ENCODE results near the gene TRABD2B. TPM values are rescaled to one million over a fixed set of nuclear protein-coding genes. Genes with fewer than 3 reads are reported as not detected.

TRABD2B gene
- total RNA-seq, 2 experiments from 2014 or later = not detected

DNA sequence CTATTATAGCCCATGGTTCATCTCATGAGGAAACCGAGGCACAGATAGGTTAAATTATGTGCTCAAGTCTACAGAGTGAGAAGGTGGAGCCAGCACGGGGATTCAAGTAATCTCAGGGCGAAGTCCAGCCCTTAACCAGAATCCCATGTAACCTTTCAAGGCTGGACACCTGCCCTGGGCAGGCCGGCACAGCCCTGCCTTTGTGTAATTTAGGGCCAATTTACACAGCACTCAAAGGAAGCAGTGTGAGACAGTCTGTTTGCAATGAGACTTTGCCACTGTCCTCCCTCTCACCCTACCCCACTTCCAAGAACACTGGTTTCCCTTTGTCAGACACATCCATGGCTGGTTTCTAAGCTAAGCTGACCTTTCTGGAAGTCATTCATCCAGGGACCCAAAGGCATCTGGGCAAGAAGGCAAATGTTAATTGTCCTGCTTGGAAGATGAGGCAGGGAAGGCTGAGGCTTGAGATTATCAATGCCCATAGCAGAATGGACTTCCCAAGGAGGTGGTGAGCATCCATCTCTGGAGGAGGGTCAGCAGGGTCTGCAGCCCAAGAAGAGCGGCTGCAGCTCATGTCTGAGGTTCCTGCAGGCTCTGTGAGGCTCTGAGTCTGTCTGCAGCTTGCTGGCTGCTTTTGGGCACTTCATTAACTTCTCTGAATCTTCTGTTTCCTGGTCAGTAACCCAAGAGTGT, 159.2 kb downstream of the TRABD2B start:
- Mint-ChIP-seq H3K36me3 (ENCODE audit: low read depth) (no peaks in the 10 kb centered on the region), H3K9me3 (peaks cover 8% of the 10 kb centered on the region), H3K4me3 (no peak overlapping the region), H3K27ac (no peak overlapping the region), H3K4me1 (ENCODE audit: low read depth) (no peaks in the 10 kb centered on the region), H3K27me3 (ENCODE audit: low read depth) (peaks cover 4% of the 10 kb centered on the region)
- CTCF ChIA-PET = no interaction called here
- DNase-seq = no peak
- intact Hi-C loops (cut with micrococcal nuclease) = no loop called here

DNA sequence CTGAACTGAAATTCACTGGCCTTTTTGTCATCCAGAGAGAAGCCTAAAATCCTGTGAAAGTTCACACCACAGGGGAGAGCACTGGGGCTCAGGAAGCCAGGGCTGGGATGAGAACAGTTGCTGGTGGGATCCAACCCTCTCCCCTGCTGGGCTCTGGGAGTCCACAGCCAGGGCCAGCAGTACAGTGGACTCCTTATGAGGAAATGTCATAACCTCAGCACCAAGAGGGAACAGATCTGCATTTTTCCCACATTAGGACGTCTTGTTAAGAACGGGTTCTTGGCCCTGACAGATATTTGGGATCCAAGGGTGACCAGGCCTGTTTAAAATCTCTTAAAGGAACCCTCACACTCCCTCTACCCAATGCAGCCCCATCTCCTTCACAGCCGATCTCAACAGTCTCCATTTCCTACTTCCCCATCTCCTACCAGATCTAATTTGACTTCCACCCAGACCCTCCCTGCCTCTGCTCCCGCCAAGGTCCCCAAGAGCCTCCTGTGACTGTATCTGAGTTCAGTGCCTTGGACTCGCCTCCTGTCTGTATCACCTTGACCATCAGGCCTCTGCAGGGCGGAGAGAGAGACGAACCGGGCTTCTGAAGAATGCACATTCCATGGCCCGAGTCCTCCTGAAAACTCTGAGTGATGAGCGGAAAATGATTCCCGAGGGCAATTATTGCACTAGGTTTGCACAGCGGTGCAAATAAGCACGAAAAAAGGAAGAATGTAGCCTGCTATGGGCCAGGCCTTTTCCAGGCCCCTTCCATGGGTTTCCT, 159.9 kb downstream of the TRABD2B start:
- CTCF ChIA-PET = no interaction called here

DNA sequence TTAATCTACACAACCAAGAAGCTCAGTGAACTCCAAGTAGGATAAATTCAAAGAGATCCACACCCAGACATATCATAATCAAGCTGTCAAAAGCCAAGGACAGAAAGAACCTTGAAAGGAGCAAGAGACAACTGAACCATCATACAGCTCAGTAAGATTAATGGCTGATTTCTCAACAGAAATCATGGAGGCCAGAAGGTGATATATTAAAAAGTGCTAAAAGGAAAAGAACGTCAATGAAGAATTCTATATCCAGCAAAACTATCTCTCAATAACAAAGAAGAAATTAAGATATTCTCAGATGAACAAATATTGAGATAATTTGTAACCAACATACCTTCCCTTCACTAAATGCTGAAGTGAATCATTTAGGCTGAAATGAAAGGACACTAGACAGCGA, 161.8 kb downstream of the TRABD2B start:
- CTCF ChIA-PET = no interaction called here
- no peak for DNase-seq
- no peak overlapping the region for H3K4me3 Mint-ChIP-seq
- intact Hi-C loops (cut with micrococcal nuclease) = no loop called here
- H3K27ac Mint-ChIP-seq = no peak overlapping the region
- H3K9me3 Mint-ChIP-seq = peaks cover 8% of the 10 kb centered on the region
- no peaks in the 10 kb centered on the region for H3K36me3 Mint-ChIP-seq (ENCODE audit: low read depth)
- no peaks in the 10 kb centered on the region for H3K27me3 Mint-ChIP-seq (ENCODE audit: low read depth)
- H3K4me1 Mint-ChIP-seq (ENCODE audit: low read depth) = no peaks in the 10 kb centered on the region

More for the DNA sequence above, 159.9 kb downstream of the TRABD2B start:
- Mint-ChIP-seq H3K27me3 (ENCODE audit: low read depth) (no peaks in the 10 kb centered on the region), H3K27ac (no peak overlapping the region), H3K36me3 (ENCODE audit: low read depth) (no peaks in the 10 kb centered on the region), H3K9me3 (peaks cover 8% of the 10 kb centered on the region), H3K4me3 (no peak overlapping the region), H3K4me1 (ENCODE audit: low read depth) (no peaks in the 10 kb centered on the region)
- intact Hi-C loops (cut with micrococcal nuclease) = no loop called here
- no peak for DNase-seq

DNA sequence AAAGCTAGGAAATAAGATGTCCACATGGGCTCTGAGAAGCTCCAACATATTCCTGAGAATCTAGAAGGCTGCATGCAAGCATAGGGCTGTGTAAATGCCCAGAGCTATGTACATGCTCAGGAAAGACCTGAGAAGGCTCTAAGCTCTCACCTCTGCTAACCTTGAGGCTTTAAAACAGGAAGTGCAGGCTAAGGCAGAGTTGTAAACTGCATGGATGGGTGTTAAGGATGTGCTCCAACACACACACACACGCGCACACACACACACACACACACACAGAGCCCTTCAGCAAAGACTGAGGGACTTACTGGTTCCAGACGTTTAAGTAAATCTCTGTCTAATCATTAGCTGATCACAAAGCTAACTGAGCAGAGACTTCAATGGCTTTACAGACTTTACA, 162.9 kb downstream of the TRABD2B start:
- Mint-ChIP-seq H3K4me3 (no peak overlapping the region), H3K27ac (no peak overlapping the region), H3K9me3 (peaks cover 8% of the 10 kb centered on the region), H3K36me3 (ENCODE audit: low read depth) (no peaks in the 10 kb centered on the region), H3K27me3 (ENCODE audit: low read depth) (peaks cover 7% of the 10 kb centered on the region), H3K4me1 (ENCODE audit: low read depth) (no peaks in the 10 kb centered on the region)
- DNase-seq = no peak
- intact Hi-C loops (cut with micrococcal nuclease) = no loop called here
- CTCF ChIA-PET = interaction anchor here (0.6 kb wide), 1 partner anchor 55 kb away, joined by 3 read pairs; no protein-coding TSS in a partner anchor

DNA sequence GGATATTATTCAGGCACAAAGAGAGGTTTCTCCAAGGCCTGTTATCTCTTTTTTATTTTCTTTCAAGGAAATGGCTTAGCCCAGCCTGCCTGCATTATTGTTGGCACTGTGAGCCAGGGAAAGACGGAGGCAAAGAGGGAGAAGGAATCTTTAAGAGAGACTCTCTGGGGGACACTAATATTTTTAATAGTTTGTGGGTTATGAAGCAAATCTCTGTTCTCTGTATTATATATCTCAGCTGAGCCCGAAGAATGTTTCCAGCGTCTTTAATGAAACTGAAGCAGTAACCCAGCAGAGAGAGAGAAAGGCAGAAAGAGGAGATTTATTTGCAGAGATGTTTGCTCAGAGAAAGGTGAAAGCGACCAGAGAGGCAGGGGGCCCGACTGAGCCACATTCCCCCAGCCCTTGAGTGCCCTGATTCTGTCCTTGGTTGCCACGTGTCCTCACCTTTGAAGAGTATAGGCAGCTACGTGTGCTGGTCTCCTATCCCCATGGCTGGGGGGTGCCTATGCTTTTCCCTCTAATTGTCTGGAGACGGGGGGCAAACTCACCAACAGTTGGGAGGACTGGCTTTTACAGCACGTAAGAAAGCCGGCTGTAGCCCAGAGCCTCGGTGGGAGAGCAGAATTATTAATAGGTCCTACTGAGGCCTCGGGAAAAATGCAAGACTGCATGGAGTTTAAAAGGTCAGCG, 166.4 kb downstream of the TRABD2B start:
- no peaks in the 10 kb centered on the region for H3K36me3 Mint-ChIP-seq (ENCODE audit: low read depth)
- no peak overlapping the region for H3K27ac Mint-ChIP-seq
- intact Hi-C loops (cut with micrococcal nuclease) = no loop called here
- peaks cover 8% of the 10 kb centered on the region for H3K27me3 Mint-ChIP-seq (ENCODE audit: low read depth)
- peaks cover 7% of the 10 kb centered on the region for H3K9me3 Mint-ChIP-seq
- CTCF ChIA-PET = no interaction called here
- H3K4me1 Mint-ChIP-seq (ENCODE audit: low read depth) = no peaks in the 10 kb centered on the region
- no peak overlapping the region for H3K4me3 Mint-ChIP-seq
- DNase-seq = no peak

DNA sequence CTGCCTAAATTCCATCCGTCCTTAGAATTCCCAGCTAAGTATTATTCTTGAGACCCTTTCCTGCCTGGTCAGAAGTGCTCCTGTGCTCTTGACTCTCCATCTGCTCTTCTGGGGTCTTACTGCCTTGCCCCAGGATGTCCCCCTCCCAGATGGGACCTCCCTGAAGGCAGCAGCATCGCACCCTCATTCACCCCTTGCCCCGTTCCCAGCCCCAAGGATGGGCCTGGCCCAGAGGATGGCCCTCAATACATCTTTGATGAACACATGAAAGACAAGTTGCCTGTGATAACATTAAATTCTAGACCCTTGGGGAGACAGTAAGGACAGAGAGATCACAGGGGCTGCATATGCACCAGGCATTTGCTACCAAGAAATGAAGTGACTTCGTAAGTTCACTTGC, 167.2 kb downstream of the TRABD2B start:
- no peak for DNase-seq
- Mint-ChIP-seq H3K4me3 (no peak overlapping the region), H3K27ac (no peak overlapping the region), H3K9me3 (no peaks in the 10 kb centered on the region), H3K36me3 (ENCODE audit: low read depth) (no peaks in the 10 kb centered on the region), H3K4me1 (ENCODE audit: low read depth) (no peaks in the 10 kb centered on the region), H3K27me3 (ENCODE audit: low read depth) (peaks cover 8% of the 10 kb centered on the region)
- intact Hi-C loops (cut with micrococcal nuclease) = no loop called here
- CTCF ChIA-PET = no interaction called here

DNA sequence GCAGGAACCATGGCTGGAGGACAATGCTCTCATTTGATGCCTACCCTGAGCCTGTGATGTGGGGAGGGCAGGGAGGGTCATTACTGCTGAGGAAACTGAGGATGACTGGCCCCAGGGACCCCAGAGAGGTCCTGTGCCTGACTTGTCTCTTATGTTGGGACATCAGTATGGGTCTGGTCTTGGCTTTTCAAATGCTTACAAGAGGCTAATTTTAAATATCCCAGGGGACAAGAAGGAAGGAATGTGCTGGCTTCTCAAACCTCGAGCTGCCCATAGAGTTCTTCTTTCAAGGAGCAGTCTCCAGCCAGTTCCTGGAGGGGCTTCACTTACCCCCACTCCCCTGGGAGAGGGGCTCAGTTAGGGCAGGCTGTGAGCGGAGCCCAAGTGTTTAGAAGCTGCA, 168.2 kb downstream of the TRABD2B start:
- CTCF ChIA-PET = no interaction called here
- no peaks in the 10 kb centered on the region for H3K4me1 Mint-ChIP-seq (ENCODE audit: low read depth)

DNA sequence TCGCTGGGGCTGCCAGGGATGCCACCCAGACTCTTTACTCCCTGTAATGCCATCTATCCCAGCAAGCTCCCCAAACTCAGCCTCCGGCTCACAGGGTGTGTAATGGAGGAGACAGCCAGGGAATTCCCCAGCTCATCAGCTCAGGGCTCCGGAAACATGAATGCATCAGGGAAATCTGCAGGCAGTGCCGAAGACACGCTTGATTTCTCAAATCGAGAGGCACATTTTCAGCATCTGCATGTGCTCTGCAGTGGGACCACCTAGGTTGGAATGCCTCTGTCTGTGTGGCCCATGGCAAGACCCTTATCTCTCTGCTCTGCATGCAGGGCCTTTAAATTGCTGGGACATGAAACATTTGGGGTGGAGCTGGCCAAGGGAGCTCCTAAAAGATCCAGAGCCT, 170.1 kb downstream of the TRABD2B start:
- intact Hi-C loops (cut with micrococcal nuclease) = no loop called here
- Mint-ChIP-seq H3K4me1 (ENCODE audit: low read depth) (no peaks in the 10 kb centered on the region), H3K27me3 (ENCODE audit: low read depth) (peaks cover 8% of the 10 kb centered on the region), H3K36me3 (ENCODE audit: low read depth) (no peaks in the 10 kb centered on the region), H3K4me3 (no peak overlapping the region), H3K27ac (no peak overlapping the region), H3K9me3 (no peaks in the 10 kb centered on the region)
- CTCF ChIA-PET = no interaction called here
- no peak for DNase-seq

More for the DNA sequence above, 168.2 kb downstream of the TRABD2B start:
- intact Hi-C loops (cut with micrococcal nuclease) = no loop called here
- peaks cover 8% of the 10 kb centered on the region for H3K27me3 Mint-ChIP-seq (ENCODE audit: low read depth)
- no peaks in the 10 kb centered on the region for H3K9me3 Mint-ChIP-seq
- no peaks in the 10 kb centered on the region for H3K36me3 Mint-ChIP-seq (ENCODE audit: low read depth)
- no peak overlapping the region for H3K4me3 Mint-ChIP-seq
- no peak overlapping the region for H3K27ac Mint-ChIP-seq
- no peak for DNase-seq

DNA sequence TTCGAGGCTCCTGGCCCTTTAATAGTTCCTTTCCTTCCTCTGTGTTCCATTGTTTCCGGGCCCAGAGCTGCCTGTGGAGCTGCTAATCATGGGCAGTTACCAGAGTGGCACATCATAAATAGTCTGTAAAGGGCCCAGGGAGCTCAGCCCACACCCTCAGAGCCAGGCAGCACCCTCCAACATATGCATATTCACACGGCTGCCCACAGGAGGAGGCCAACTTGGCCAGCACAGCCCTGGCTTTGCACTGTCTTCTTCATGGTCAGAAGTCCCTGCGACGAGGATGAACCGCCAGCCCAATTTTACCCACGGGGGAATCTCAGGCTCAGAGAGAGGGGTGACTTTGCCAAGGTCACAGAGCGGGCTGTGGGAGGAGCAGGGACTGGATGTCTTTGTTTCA, 172.5 kb downstream of the TRABD2B start:
- intact Hi-C loops (cut with micrococcal nuclease) = no loop called here
- H3K9me3 Mint-ChIP-seq = no peaks in the 10 kb centered on the region
- H3K27me3 Mint-ChIP-seq (ENCODE audit: low read depth) = peaks cover 3% of the 10 kb centered on the region
- H3K27ac Mint-ChIP-seq = no peak overlapping the region
- CTCF ChIA-PET = no interaction called here
- no peak for DNase-seq
- H3K36me3 Mint-ChIP-seq (ENCODE audit: low read depth) = no peaks in the 10 kb centered on the region
- H3K4me1 Mint-ChIP-seq (ENCODE audit: low read depth) = no peaks in the 10 kb centered on the region
- no peak overlapping the region for H3K4me3 Mint-ChIP-seq

DNA sequence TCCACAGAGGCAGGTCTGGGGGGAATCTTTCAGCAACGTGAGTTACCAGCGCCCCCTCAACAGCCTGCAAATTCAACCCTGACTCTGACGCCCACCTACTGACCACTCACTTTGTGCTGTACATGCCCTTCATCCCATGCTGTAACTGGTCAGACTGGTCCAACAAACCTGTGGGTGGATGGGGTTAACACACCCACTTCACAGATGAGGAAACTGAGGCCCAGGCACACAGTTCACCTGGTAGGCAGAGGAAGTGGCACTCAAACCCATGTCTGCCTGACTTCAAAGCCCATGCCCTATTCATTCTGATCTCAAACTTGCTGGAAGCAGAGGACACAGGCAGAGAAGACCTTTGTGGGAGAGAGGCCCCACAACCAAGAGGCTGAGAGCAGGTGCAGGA, 172.9 kb downstream of the TRABD2B start:
- Mint-ChIP-seq H3K27ac (no peak overlapping the region), H3K4me1 (ENCODE audit: low read depth) (no peaks in the 10 kb centered on the region), H3K27me3 (ENCODE audit: low read depth) (no peaks in the 10 kb centered on the region), H3K9me3 (no peaks in the 10 kb centered on the region), H3K4me3 (no peak overlapping the region), H3K36me3 (ENCODE audit: low read depth) (no peaks in the 10 kb centered on the region)
- intact Hi-C loops (cut with micrococcal nuclease) = no loop called here
- no peak for DNase-seq
- CTCF ChIA-PET = no interaction called here

DNA sequence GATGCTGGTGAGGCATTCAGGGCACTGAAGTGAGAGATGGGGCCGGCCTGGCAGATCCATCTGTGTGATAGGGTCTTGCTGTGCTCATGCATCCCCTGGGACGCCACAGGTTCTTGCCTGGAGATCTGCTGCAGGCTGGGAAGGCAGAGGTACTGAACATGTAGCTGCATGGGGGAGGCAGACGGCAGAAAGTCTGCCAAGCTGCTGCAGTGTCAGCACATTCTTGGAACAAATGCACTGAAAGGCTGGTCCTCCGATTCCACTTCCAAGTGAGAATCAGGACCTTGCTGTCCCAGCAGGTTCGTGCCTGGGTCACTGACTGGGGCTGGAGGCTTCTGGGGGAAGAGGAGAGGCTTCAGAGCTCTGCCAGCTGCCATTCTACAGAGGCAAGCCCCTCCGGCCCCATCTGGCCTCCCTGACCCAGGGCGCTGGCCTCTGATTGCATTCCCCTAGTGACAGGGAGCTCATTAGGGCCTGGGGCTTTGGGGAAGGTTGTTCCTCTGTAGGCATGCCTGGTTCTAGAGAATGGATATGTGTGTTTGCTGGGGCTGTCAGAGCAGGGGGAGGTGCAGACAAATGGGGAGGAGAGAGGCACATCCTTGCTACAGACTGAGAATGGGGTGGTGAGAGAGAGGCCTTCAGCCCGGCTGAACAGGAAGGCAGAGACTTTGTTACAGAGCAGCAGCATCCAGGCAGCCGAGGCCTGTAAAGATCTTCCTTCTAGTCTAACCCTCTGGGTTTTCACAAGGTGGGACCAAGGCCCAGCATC, 174.0 kb downstream of the TRABD2B start:
- intact Hi-C loops (cut with micrococcal nuclease) = no loop called here
- CTCF ChIA-PET = no interaction called here
- no peaks in the 10 kb centered on the region for H3K4me1 Mint-ChIP-seq (ENCODE audit: low read depth)

DNA sequence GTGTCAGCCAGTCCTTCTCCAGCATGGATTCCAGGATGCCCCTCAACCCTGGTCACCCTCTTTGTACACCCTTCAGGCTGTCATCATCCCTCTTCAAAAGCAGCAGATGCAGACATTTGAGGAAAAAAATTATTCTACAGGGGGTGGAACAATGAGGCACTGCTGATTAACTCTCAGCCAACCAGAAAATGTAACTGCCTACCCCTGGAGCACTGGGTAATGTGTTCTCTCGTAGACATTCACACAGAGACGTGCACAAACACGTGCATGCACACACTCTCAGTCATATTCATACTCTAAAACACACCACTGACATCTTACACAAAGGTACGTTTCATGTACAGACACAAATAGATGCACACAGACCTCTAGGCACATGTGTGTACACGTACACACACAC, 175.4 kb downstream of the TRABD2B start:
- Mint-ChIP-seq H3K27ac (no peak overlapping the region), H3K4me1 (ENCODE audit: low read depth) (no peaks in the 10 kb centered on the region), H3K27me3 (ENCODE audit: low read depth) (peaks cover 6% of the 10 kb centered on the region), H3K36me3 (ENCODE audit: low read depth) (no peaks in the 10 kb centered on the region), H3K9me3 (no peaks in the 10 kb centered on the region), H3K4me3 (no peak overlapping the region)
- intact Hi-C loops (cut with micrococcal nuclease) = no loop called here
- DNase-seq = no peak
- CTCF ChIA-PET = no interaction called here

More for the DNA sequence above, 174.0 kb downstream of the TRABD2B start:
- Mint-ChIP-seq H3K4me3 (no peak overlapping the region), H3K27me3 (ENCODE audit: low read depth) (peaks cover 2% of the 10 kb centered on the region), H3K36me3 (ENCODE audit: low read depth) (no peaks in the 10 kb centered on the region), H3K27ac (no peak overlapping the region), H3K9me3 (no peaks in the 10 kb centered on the region)
- no peak for DNase-seq
